HG02759 (cell line): ENCODE data around the gene TMEM80.
"Not testable (repeated sequence)": the region's sequence is repeated elsewhere in the genome, so short reads cannot be mapped to it uniquely, and the experiment has no call there.

Source experiments
- ATAC-seq: cut with Tn5 transposase; IDR thresholded peaks from one replicate; pipeline ENCODE4 v1.9.1; 2021; ENCODE audit warnings: mild to moderate bottlenecking, moderate library complexity; ENCODE audit not compliant: unreplicated experiment

TMEM80 gene

DNA sequence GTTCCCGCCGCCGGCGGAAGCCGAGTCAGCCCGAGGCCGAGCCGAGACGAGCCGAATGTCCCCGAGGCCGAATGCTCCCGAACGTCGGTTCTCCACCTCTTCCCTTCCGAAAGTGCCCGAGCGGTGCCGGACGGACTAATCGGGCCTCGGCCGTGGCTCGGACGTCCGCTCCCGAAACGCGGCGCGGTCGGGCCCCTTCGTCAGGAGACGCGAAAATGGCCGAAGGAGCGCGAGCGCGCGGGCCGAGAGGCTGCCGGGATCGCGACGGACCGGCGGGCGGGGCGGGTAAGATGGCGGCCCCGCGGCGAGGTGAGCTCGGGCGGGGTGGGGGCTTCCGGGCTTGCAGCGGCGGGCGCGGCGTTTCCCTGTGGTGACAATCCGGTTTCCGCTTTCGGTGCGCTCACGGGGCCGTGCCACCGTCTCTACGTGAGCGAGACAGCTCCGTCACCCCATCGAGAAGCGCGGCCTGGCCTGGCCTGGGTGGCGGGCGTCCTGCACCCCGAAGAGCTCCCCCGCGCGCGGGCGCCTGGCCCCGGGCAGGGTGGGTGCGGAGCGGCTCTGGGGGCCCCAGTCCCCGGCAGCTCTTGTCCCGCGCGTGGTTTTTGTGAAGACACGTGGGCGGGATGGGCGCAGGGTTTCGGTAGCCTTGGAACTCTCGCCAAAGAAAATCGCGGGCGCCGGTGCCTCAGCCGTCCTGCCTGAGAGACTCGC, at the start of gene TMEM80:
Gene TMEM80, plus strand, starts transcription at position 279 of the 711 bp plus-strand sequence. Its CDS starts 12 bp downstream, at position 291.
- ATAC-seq: peak; percentile 72

DNA sequence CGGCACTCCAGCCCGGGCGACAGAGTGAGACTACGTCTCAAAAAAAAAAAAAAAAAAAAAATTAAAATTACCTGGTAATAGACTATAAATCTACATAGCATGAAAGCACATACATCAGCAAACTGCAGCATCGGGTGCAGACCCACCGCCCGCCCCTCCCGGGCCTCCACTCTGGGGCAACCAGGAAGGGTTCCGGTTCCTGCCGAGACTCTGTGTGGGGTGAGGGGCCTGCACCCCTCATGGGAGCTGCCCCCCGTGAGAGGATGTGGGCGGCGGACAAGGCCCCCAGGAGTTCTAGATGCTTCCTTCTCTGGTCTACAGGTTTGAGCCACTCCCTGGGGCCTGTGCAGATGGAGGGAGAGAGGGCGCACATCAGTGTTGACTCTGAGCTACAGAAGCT, 49.4 kb upstream of the TMEM80 start:
- no peak for ATAC-seq

DNA sequence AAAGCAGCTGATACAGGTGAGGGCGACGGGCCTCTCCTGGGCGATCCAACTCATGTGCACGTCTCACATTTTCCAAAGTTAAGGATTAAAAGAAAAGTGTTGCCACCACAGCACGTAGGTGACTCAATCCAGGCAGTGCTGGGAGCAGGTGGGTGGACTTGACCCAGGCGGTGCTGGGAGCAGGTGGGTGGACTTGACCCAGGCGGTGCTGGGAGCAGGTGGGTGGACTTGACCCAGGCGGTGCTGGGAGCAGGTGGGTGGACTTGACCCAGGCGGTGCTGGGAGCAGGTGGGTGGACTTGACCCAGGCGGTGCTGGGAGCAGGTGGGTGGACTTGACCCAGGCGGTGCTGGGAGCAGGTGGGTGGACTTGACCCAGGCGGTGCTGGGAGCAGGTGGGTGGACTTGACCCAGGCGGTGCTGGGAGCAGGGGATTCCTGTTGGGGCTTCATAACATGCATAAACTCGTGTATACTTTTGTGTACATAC, 47.9 kb upstream of the TMEM80 start:
- not testable (repeated sequence) for ATAC-seq

DNA sequence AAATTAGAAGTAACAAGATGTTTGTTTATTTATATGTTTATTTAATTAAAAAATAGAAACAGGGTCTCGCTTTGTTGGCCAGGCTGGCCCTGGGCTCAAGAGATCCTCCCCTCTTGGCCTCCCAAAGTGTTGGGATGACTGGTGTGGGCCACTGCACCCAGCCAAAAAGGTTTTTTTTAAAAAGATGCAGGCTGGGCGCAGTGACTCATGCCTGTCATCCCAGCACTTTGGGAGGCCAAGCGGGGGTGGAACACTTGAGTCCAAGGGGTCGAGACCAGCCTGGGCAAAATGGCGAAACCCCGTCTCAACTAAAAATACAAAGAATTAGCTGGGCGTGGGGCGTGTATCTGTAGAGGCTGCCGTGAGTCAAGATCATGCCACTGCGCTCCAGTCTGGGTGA, 45.1 kb upstream of the TMEM80 start:
- ATAC-seq: no peak

DNA sequence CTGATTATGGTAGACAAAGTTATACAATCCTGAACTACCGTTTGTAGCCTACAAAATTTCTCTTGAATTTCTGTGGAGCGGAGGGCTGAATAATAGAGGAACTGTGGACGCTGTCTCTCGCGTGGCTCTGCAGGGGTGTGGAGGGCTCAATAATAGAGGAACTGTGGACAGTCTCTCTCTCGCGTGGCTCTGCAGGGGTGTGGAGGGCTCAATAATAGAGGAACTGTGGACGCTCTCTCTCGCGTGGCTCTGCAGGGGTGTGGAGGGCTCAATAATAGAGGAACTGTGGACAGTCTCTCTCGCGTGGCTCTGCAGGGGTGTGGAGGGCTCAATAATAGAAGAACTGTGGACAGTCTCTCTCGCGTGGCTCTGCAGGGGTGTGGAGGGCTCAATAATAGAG, 42.5 kb upstream of the TMEM80 start:
- not testable (repeated sequence) for ATAC-seq

DNA sequence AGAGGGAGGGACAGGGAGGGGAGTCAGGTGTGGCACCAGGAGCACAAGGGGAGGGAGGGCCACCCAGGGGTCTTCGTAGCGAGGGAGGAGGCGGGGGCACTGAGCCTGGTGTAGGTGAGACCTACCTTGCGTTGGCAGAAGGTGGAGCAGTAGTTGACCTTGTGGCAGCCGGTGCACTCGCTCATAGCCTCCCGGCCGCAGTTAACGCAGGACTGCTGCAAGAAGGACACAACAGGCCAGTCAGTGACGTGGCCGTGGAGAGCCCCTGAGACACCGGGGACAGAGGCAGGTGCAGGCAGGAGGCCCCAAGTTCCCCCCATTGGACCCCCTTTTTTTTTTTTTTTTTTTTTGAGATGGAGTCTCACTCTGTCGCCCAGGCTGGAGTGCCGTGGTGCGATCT, 41.8 kb upstream of the TMEM80 start:
- no peak for ATAC-seq

DNA sequence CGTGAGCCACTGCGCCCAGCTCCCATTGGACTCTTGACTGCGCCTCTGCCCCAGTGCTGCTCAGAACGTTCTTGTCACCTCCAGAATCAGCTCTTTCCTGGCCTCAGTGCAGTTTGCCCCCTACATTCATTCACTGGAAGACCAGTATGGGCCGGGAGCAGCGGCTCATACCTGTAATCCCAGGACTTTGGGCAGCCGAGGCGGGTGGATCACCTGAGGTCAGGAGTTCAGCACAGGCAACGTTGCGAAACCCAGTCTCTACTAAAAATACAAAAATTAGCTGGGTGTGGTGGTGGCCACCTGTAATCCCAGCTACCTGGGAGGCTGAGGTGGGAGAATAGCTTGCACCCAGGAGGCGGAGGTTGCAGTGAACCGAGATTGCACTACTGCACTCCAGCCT, 41.2 kb upstream of the TMEM80 start:
- ATAC-seq: not testable (repeated sequence)

DNA sequence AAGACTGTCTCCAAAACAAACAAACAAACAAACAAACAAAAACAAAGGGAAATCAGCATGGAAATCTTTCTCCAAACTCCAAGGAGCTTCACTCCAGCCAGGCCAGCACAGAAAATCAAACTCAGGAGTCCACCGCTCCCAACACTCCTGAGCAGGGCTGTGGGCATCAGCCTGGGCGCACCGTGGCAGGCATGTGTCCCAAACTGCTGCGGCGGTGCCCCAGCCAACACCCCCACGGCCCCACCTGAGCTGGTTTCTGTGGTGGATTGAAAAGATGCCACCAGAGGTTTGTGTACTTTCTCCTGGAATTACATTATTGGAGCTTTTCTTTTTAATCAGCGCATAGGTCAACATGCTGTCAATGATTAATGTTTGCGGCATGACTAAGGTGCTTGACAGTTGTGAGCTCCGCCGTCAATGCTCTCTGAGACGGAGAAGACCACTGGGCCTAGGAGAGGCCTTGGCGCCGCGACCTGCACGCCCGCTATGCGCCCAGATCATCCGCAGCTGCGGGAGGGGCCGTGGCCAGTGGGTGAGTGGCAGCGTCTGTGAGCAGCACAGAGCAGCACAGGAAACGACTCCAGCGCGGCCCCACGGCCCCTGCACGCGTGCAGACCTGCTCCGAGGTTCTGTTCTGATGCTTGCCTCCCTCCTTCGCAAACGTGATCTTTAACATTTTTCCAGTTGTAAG, 40.4 kb upstream of the TMEM80 start:
- no peak for ATAC-seq

DNA sequence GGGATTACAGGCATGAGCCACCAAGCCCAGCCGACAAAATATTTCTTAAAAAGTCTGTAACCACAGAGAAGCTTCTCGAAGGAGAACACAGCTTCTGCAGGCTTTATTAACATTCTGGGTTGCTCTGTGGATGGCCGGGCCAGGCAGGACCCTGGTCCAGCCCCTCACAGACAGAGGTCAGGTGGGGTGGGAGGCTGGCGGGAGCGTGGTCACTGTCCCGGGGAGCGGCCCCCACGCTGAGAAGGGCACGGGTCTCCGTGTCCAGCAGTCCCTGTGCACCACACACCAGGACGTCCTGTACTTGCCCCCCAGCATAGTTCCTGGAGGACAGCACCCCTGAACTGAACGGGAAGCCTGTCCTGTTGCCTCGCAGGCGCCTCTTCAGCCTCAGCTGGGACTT, 39.2 kb upstream of the TMEM80 start:
- no peak for ATAC-seq

DNA sequence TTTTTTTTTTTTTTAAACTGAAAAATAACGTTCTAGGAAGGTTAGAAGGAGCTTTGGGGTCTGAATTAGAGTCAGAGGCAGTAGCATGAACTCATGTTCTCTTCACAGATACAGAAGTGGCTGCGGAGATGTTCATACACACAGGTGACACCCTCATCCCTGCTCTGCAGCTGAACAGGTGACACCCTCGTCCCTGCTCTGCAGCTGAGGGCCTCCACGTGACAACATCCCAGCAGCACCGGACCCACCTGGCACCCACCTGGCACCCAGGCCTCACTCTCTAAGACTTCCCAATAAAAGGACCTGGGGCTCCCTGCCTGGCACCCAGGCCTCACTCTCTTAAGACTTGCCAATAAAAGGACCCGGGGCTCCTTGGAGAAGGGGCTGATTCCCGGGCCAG, 38.8 kb upstream of the TMEM80 start:
- ATAC-seq: no peak

DNA sequence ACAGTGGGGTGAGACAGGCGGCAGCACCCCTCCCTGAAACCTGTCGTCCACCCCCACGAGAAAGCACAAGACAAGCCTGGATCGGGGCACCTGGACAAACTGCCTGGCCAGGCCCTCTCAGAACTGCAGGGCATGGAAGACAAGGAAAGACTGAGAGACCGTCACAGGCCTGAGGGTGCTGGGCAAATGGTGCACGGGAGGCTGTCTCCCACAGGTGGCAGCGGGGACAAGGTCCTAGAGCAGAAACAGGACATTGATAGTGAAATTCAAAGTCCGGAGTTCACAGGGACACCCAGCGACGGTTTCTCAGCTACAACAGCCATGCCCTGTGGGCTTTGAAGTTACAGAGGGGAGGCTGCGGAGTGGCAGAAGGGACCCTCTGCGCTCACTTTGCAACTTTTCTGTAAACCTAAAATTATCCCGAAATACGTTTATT, 37.9 kb upstream of the TMEM80 start:
- no peak for ATAC-seq

DNA sequence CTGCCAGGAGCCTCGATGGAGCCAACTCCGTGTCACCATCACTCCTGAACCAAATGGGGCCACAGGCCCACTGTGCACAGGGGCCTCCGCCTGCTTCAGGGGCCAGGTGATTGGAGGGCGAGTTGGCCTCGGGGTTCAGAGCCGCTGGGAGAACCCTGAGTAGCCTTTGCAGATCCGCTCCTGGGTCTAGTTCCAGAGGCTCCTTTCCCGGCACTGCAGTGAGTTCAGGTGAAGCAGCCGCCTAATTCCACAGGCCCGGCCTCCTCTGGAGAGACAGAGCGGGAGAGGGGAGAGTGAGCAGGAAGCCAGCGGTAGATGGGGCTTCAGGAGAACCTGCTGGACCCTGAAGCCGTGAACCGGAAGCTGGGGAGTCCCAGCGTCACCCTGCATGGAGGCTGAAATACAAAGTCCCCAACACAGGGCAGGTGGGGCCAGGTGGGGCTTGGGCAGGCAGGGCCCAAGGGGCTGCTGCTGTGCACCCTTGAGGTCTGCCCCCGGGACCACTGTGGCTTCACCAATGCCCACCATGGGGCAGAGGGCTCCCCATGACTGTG, 36.0 kb upstream of the TMEM80 start:
- no peak for ATAC-seq

DNA sequence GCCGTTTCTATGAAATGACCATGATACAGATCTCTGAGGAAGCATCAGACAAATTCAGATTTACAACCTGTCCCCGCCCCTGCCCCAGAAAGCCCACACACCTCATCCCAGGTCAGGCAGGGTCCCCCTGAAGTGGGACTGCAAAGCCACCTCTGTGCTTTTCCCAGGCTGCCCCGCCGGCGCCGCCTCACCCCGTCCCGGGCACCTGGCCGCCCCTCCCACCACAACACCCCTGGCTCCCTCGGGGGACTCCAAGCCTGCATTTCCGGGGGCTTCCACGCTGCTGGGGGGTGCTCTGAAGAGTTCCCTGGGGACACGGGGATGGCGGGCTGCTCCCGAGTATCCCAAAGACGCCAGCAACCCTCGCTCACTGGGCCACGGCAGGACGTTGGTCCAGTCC, 35.3 kb upstream of the TMEM80 start:
- no peak for ATAC-seq

DNA sequence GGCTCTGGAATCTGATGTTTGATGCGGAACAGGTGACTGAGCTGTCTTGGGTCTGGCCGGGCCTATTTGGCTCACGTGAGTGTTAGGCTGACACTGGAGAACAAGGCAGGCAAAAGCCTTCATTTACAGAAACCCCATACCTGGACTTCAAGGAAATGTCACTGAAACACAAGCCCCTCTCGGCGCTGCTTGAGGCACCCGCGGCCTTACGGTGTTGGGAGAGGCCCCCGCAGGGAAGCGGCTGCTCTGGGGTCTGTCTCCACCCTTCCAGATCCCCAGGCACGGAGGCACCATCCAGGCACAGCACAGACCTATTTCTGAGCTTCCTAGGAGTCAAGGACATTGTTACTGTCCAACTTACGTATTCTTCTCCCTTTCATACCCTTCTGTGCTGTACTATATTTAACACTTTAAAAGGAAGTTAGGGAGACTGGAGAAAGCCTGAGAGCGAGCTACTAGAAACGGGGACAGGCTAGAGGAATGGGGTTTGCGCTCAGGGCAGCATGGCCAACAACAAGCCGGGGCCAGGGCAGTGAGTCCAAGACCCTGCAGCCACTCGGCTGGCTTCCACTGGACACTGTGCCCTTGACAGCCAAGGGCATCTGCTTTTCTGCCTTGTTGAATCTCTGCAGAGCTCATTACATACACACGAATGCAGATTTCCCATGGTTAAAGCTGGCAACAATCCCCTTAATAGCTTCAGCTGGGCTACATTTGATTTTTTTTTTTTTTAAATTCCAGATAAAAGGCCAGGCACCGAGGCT, 34.8 kb upstream of the TMEM80 start:
- ATAC-seq: no peak

DNA sequence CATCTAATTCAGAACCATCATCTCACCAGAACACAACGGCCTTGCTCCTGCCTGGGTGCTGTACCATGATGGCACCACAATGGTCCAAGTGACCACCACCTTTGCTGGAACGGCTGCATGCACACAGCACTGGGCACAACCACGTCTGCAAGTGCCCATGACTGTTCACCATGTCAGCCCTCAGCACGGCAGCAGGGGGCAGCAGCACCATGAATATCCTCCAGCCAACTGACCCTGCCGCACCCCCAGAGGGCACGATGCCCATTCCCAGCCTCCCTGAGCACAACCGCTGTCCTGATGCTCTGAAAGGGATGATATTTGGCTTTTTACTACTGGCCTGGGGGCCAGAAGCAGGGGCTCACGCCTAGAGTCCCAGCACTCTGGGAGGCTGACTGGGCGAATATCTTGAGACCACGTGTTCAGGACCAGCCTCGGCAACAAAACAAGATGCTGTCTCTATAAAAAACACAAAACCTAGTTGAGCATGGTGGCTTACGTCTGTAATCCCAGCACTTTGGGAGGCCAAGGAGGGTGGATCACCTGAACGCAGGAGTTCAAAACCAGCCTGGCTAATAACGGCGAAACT, 32.8 kb upstream of the TMEM80 start:
- ATAC-seq: no peak

DNA sequence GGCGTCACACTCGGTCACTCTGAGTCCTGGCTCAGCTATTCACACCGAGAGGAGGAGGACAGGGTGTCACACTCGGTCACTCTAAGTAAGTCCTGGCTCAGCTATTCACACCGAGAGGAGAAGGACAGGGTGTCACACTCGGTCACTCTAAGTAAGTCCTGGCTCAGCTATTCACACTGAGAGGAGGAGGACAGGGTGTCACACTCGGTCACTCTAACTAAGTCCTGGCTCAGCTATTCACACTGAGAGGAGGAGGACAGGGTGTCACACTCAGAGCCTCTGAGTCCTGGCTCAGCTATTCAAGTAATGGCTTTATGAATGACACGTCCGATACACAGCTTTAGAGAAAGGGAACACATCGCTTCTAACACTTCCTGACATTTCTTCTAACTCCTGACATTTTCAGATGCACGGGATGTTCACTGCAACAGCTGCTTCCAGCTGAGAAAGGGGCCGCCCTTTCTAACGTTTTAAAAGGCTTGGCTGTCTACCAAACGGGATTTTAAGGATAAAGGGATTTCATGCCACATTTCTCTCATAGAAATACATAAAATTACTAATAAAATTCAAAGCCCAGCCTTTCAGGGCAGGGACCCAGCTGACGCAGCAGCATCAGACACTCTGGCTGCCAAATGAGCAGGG, 30.4 kb upstream of the TMEM80 start:
- ATAC-seq: no peak

DNA sequence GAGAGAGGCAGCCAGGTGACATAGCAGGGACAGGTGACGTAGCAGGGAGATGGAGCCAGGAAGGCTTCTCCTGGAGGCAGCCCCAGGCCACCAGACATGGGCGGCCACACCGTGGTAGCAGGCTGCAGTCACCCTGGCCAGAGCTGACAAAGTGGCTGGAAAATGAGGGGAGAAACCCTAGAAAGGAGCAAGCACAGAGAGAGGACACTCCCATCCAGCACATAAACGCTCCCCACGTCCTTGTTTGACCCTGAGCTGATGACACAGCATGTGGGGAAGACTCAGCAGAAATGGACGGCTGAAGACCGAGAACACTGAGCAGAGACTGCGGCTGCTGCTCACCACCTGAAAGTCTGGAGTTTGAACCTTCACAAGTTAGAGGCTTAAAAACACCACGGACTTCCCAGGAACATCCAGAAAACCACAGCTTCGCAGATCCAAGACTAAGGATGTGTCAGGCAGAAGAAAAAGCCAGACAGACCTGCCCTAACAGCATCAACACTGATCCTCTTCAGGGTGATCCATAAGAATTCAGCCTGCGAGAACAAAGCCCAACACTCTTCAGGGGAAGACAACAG, 29.8 kb upstream of the TMEM80 start:
- no peak for ATAC-seq

DNA sequence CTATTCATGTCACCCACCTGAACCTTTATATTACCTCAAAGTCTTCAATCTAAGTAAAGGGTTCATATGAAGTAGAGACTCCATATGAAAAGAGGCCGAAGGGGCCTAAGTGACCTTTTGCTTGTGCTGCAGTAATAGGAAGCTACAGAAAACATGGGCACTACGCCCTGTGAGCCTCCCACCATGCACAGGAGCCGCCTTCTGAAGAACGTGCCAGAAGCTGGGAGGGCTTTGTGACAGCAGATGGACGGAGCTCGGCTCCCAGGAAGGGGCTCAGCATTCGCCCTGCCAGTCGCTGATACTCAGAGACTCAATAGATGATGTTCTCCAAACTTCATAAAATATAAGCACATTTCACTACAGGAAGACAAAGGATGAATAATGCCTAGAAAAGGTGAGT, 21.8 kb upstream of the TMEM80 start:
- no peak for ATAC-seq

DNA sequence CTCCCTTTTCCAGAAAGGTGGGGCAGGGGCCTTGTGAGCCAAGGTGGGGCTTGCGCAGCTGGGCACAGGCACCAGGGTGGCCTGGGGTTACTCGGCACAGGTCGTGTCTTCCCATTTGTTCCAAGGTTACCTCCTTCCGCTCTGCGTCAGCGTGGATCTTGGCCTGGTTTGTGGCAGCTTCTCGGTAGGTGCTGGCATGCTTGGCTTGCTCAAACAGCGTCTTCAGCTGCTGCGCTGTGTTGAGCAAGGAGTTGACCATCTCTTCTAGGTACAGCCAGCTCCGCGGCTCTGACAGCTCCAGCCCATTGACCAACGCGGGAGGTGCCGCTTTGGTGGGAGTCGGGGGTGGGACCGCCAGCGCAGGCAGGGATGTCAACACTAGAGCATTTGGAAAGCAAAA, 21.2 kb upstream of the TMEM80 start:
- ATAC-seq: no peak

DNA sequence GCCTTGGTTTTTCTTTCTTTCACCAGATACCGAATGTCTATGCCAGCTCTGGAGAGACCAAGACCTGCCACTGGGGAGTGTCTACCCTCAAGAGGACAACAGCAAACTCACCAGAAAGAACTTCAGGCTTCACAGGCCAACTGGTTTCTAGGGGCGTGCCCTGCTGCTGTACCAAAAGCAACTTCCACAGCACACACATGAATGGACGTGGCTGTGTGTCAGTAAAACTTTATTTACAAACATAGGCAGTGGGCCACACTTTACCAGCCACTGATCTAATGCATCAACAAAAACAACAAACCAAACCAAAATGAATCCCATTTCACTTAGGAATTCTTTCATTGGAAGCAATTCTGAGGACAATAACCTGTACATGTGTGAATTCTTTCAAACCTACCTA, 17.3 kb upstream of the TMEM80 start:
- ATAC-seq: no peak
